D721Med (cell line): Measurements from ENCODE around the gene TAMALIN.

Source experiments
- DNase-seq: peaks from one replicate; pipeline ENCODE4 v3.0.0; 2011; ENCODE audit warnings: low spot score; ENCODE audit not compliant: insufficient read length
- FAIRE-seq: peaks from 2 replicates; lab custom pipeline; 2011; peaks lifted over from hg19 to GRCh38; lab: Jason Lieb, UNC
- TF ChIP-seq, protein P1 (sequence below): IDR thresholded peaks from 2 replicates; pipeline ENCODE4 v1.5.1; 2012; ENCODE audit warnings: mild to moderate bottlenecking, control low read depth; ENCODE audit not compliant: insufficient read depth; ENCODE audit errors: missing control alignments

Gene TAMALIN

DNA sequence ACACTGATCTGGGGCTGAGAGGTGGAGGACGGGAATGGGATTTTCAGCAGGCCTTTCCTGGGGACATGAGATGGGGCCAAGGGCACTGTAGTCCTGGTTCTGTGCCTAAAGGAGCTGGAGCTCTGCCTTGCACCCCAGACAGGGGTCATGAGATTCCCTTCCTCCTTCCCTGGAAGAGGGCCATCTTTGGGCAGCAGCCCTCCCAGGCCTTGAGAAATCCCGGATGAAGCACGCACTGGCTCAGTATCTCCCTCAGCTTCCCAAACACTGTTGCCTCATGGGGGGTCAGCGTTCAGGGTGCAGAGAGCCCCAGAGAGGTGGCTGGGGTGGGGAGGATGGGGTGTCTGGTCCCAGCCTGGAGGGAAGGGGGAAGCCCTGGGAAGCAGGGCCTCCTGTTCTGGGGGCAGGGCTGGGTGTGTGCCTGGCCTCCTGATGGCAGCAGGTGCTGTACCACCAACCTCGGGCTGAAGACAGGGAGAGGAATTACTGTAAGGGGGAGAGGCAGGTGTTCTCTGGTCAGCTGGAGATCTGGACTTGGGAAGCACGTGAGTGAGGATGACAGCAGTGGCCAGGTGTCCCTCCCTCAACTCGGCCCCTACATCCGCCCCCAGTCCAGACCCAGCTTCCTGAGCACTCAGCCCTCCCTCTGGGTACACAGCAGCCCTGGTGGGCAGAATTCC, 36.1 kb downstream of the TAMALIN start:
- DNase-seq (no peak), FAIRE-seq (no peak)
- TF ChIP-seq, protein P1, sequence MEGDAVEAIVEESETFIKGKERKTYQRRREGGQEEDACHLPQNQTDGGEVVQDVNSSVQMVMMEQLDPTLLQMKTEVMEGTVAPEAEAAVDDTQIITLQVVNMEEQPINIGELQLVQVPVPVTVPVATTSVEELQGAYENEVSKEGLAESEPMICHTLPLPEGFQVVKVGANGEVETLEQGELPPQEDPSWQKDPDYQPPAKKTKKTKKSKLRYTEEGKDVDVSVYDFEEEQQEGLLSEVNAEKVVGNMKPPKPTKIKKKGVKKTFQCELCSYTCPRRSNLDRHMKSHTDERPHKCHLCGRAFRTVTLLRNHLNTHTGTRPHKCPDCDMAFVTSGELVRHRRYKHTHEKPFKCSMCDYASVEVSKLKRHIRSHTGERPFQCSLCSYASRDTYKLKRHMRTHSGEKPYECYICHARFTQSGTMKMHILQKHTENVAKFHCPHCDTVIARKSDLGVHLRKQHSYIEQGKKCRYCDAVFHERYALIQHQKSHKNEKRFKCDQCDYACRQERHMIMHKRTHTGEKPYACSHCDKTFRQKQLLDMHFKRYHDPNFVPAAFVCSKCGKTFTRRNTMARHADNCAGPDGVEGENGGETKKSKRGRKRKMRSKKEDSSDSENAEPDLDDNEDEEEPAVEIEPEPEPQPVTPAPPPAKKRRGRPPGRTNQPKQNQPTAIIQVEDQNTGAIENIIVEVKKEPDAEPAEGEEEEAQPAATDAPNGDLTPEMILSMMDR: no peak

DNA sequence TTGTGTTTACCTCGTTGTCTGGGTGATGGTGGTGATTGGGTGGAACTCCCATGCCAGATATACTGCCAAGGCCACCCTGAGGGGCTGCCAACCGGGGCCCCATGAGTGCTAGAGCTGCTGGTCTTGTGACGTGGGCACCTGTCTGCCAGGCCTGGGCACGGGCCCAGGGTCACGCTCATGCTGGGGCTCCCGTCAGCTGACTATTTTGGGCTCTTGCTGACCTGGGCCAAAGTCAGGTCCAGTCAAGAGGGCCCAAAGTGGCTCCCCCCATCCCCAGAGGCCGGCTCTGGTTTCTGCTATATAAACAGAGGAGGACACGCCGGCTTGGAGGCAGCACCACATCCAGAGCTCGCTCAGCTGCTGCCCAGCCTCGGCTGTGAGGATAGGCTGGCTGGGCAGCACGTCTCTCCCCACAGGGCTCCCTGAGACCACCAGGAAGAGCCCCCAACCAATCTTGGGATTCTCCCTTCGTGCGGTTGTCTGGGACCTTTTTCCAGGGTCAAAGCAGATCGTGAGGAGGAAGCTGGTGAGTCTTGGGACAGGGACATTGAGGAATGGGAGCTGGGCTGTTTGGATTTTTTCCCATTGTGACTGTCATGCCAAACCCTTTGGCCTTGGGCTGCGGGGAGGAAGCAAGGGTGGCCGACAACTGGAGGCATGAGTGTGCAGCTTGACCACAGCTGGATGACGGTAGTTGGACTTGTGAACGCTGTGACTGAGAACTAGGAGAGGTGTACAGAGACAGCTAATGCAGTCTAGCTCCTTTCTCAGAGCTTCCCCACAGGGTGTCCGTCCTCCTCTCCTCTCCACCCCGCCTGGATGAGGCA, 36.9 kb downstream of the TAMALIN start:
- FAIRE-seq: no peak

GRCh38 chr12:52044292-52044983, 37.7 kb downstream of the TAMALIN start:
- DNase-seq (no peak), FAIRE-seq (no peak)
- TF ChIP-seq, protein P1: no peak

More for the DNA sequence above, 36.9 kb downstream of the TAMALIN start:
- no peak for DNase-seq
- TF ChIP-seq, protein P1: no peak

- DNase-seq (no peak), FAIRE-seq (no peak)
- TF ChIP-seq, protein P1: no peak
Observed at GRCh38 chr12:52045794-52046199, 39.1 kb downstream of the TAMALIN start.

GRCh38 chr12:52046859-52047258, 40.1 kb downstream of the TAMALIN start:
- TF ChIP-seq, protein P1: no peak
- FAIRE-seq (no peak), DNase-seq (no peak)

- FAIRE-seq (no peak), DNase-seq (no peak)
- TF ChIP-seq, protein P1: no peak
Observed at GRCh38 chr12:52049286-52049685, 42.5 kb downstream of the TAMALIN start.
